Fibroblast of lung (primary cell): ENCODE data around the gene CIART. TPM values are rescaled to one million over a fixed set of nuclear protein-coding genes. Genes with fewer than 3 reads are reported as not detected.

ENCODE experiments used
- DNase-seq, 2 donors: peaks; one replicate each; pipeline versions ENCODE4 v3.0.0 to v3.0.0-alpha.2; 2010; ENCODE audit warnings: low read depth in 2 of 2
- H2AFZ ChIP-seq: 2 replicates; pipeline ENCODE4 v1.5.1; 2012; ENCODE audit warnings: low read length, control low read depth, inconsistent platforms
- H3K27ac ChIP-seq: 2 replicates; pipeline ENCODE4 v1.5.1; 2011; ENCODE audit warnings: low read length, control low read depth; ENCODE audit not compliant: insufficient read depth
- H3K27me3 ChIP-seq: 2 replicates; pipeline ENCODE4 v1.5.1; 2011; ENCODE audit warnings: mild to moderate bottlenecking, low read length; ENCODE audit not compliant: control insufficient read depth, insufficient read depth
- H3K36me3 ChIP-seq: 2 replicates; pipeline ENCODE4 v1.5.1; 2011; ENCODE audit warnings: low read length; ENCODE audit not compliant: control insufficient read depth, insufficient read depth
- H3K4me1 ChIP-seq: 2 replicates; pipeline ENCODE4 v1.5.1; 2011; ENCODE audit warnings: low read length; ENCODE audit not compliant: control insufficient read depth, insufficient read depth; ENCODE audit errors: extremely low read depth
- H3K4me2 ChIP-seq: 2 replicates; pipeline ENCODE4 v1.5.1; 2011; ENCODE audit warnings: low read length, control low read depth; ENCODE audit not compliant: insufficient read depth; ENCODE audit errors: extremely low read depth
- H3K4me3 ChIP-seq, 4 experiments: fragments of 200-600 bp in 1 of 4; sonication (generic) in 1 of 4; replicated peaks in 1 of 4; 2 replicates each; pipeline ENCODE4 v1.5.1; 2011 to 2016; ENCODE audit warnings: low read length in 4 of 4, low read depth in 3 of 4, mild to moderate bottlenecking in 3 of 4, control low read depth in 2 of 4, inconsistent platforms in 1 of 4, mixed read lengths in 1 of 4; ENCODE audit not compliant: insufficient read depth in 1 of 4; ENCODE audit errors: control extremely low read depth in 1 of 4
- H3K79me2 ChIP-seq: 2 replicates; pipeline ENCODE4 v1.5.1; 2012; ENCODE audit warnings: mild to moderate bottlenecking, low read length, inconsistent platforms; ENCODE audit not compliant: control insufficient read depth, insufficient read depth
- H3K9ac ChIP-seq: 2 replicates; pipeline ENCODE4 v1.5.1; 2011; ENCODE audit warnings: mild to moderate bottlenecking, low read length, control low read depth; ENCODE audit not compliant: insufficient read depth
- H3K9me3 ChIP-seq: 2 replicates; pipeline ENCODE4 v1.5.1; 2012; ENCODE audit warnings: low read depth, low read length; ENCODE audit not compliant: control insufficient read depth, insufficient read depth
- H4K20me1 ChIP-seq: 2 replicates; pipeline ENCODE4 v1.5.1; 2011; ENCODE audit warnings: low read length; ENCODE audit not compliant: control insufficient read depth, insufficient read depth; ENCODE audit errors: extremely low read depth
- EZH2 ChIP-seq: IDR thresholded peaks from 2 replicates; pipeline ENCODE4 v1.5.1; 2012; ENCODE audit warnings: low read length, control low read depth, mild to moderate bottlenecking; ENCODE audit errors: missing control alignments
- polyA plus RNA-seq, 2 donors: library from polyadenylated mRNA; depleted of rRNA in 1 of 2; stranded (reverse) in 1 of 2; unstranded in 1 of 2; fragments of >200 nt; gene quantifications; 2 replicates each; pipeline ENCODE4 v1.2.1, GENCODE V29; 2011 to 2012; ENCODE audit warnings: missing spikeins in 1 of 2
- total RNA-seq: library from RNA; depleted of rRNA; stranded (reverse); fragments of >200 nt; gene quantifications from 2 replicates; pipeline ENCODE4 v1.2.1, GENCODE V29; 2014
- TF ChIP-seq, protein P1 (sequence below), 2 donors: IDR thresholded peaks in 1 of 2; conservative IDR thresholded peaks in 1 of 2; 1 replicate in 1 of 2; 2 replicates in 1 of 2; pipeline ENCODE4 v1.5.1; 2011 to 2012; ENCODE audit warnings: low read length in 2 of 2, control low read depth in 1 of 2, inconsistent platforms in 1 of 2, low read depth in 1 of 2, mild to moderate bottlenecking in 1 of 2

The CIART gene
- total and polyA plus RNA-seq, 2 donors (not counting 1 experiment from before 2014, with no cell fraction given), result 10.4 to 15.3 TPM

DNA sequence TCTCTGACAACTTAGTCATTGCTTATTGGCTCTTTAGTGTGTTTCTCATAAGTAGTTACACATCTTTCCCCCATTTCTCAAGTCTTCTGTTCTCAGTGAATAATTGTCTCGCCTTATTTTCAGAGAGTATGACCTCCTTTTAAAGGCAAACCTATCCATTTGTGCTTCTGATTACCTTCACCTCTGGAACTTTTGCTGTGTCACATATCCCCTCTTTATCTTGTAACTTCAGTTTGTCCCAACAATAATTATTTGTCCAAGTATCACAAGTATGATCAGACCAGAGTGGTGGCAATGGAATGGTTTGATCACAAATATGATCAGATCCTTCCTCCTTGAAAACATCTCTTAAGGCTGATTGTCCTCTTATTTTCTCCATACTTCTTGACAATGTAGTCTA, 6.0 kb downstream of the CIART start:
- Histone ChIP-seq H2AFZ (no peak overlapping the region), H3K4me2 (no peak overlapping the region), H3K27me3 (no peaks in the 10 kb centered on the region), H3K27ac (no peak overlapping the region), H3K36me3 (no peaks in the 10 kb centered on the region), H3K79me2 (no peaks in the 10 kb centered on the region), H4K20me1 (no peaks in the 10 kb centered on the region), H3K9me3 (no peaks in the 10 kb centered on the region), H3K4me1 (peaks cover 6% of the 10 kb centered on the region), H3K9ac (no peak overlapping the region), H3K4me3 (no peak overlapping the region)
- no peak for TF ChIP-seq EZH2
- TF ChIP-seq, protein P1, sequence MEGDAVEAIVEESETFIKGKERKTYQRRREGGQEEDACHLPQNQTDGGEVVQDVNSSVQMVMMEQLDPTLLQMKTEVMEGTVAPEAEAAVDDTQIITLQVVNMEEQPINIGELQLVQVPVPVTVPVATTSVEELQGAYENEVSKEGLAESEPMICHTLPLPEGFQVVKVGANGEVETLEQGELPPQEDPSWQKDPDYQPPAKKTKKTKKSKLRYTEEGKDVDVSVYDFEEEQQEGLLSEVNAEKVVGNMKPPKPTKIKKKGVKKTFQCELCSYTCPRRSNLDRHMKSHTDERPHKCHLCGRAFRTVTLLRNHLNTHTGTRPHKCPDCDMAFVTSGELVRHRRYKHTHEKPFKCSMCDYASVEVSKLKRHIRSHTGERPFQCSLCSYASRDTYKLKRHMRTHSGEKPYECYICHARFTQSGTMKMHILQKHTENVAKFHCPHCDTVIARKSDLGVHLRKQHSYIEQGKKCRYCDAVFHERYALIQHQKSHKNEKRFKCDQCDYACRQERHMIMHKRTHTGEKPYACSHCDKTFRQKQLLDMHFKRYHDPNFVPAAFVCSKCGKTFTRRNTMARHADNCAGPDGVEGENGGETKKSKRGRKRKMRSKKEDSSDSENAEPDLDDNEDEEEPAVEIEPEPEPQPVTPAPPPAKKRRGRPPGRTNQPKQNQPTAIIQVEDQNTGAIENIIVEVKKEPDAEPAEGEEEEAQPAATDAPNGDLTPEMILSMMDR (conservative IDR thresholded peaks at IDR 0.05 in 1 of 2, IDR thresholded peaks at IDR 0.05 in 1 of 2; ENCODE audit: low read depth in 1 of 2, low read length in 2 of 2), result no peak
- no peak for DNase-seq

- H3K4me2 ChIP-seq, result no peak overlapping the region
- H3K79me2 ChIP-seq, result peaks cover under 1% of the 10 kb centered on the region
- H3K4me3 ChIP-seq, result no peak overlapping the region
- DNase-seq, result no peak
- no peaks in the 10 kb centered on the region for H4K20me1 ChIP-seq
- H3K9me3 ChIP-seq, result no peaks in the 10 kb centered on the region
- peaks cover 6% of the 10 kb centered on the region for H3K4me1 ChIP-seq
- TF ChIP-seq, protein P1 (conservative IDR thresholded peaks at IDR 0.05 in 1 of 2, IDR thresholded peaks at IDR 0.05 in 1 of 2; ENCODE audit: low read depth in 1 of 2, low read length in 2 of 2), result no peak
- TF ChIP-seq EZH2, result no peak
- no peak overlapping the region for H3K9ac ChIP-seq
- H3K36me3 ChIP-seq, result no peaks in the 10 kb centered on the region
- H3K27me3 ChIP-seq, result no peaks in the 10 kb centered on the region
- H2AFZ ChIP-seq, result no peak overlapping the region
- no peak overlapping the region for H3K27ac ChIP-seq
Observed at GRCh38 chr1:150288822-150289221, 6.5 kb downstream of the CIART start.

DNA sequence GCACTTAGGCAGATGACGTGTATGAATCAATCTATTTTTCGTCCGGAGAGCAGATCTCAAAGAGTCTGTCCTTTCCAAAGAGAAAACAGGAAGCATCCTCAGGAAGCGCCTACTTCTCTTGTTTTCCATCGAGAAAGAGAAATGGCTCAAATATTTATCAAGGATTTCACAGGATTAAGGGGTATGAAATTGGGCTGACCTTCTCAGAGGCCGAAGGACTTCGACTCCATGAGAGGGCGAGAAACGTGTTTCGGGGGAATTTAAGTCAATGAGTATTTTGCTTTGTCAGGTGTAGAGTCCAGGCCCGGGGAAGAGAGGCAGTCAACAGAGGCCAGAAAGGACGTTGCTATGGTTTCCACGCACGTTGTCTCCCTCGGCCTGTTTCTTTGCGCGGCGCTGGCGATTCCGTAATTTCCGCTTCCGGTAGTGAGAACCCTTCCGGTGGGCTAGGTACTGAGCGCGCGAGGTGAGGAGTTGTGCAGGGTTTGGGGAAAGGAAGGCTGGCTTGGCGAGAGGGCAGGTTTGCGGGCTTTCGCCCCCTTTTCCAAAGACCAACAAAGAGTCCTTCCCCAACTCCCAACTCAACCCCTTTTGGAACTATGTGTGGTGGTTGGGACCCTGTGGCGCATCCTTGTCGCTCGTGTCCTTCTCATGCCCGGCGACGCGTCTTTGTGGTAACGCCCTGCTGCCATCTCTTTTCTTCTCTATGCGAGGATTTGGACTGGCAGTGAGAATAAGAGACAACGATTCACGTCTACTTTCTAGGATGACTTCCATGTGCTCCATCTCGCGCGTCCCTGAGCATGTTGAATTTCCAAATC, 11.3 kb downstream of the CIART start, which contains the start of gene MRPS21:
Gene MRPS21, plus strand, starts transcription at position 429 of the 821 bp plus-strand sequence. CDS start 506 bp downstream, outside the sequence.
- Histone ChIP-seq H3K4me3 (peak within 1 kb of the TSS; percentile 62 to 97 (median 90)), H3K27ac (peak within 1 kb of the TSS; percentile 93), H3K79me2 (peaks cover 11% of the 10 kb centered on the region), H3K9me3 (no peaks in the 10 kb centered on the region), H3K4me1 (peaks cover 6% of the 10 kb centered on the region), H3K27me3 (no peaks in the 10 kb centered on the region), H3K9ac (peak within 1 kb of the TSS; percentile 77), H4K20me1 (no peaks in the 10 kb centered on the region), H2AFZ (peak within 1 kb of the TSS; percentile 90), H3K4me2 (peak within 1 kb of the TSS; percentile 80), H3K36me3 (no peaks in the 10 kb centered on the region)
- no peak for TF ChIP-seq EZH2
- DNase-seq, result peak; percentile 89 to 91
